GM21390 (cell line): ENCODE measurements around the gene PHLDA2.

Source experiments
- ATAC-seq: cut with Tn5 transposase; IDR thresholded peaks from one replicate; pipeline ENCODE4 v1.9.1; 2021; ENCODE audit not compliant: unreplicated experiment

PHLDA2 gene

DNA sequence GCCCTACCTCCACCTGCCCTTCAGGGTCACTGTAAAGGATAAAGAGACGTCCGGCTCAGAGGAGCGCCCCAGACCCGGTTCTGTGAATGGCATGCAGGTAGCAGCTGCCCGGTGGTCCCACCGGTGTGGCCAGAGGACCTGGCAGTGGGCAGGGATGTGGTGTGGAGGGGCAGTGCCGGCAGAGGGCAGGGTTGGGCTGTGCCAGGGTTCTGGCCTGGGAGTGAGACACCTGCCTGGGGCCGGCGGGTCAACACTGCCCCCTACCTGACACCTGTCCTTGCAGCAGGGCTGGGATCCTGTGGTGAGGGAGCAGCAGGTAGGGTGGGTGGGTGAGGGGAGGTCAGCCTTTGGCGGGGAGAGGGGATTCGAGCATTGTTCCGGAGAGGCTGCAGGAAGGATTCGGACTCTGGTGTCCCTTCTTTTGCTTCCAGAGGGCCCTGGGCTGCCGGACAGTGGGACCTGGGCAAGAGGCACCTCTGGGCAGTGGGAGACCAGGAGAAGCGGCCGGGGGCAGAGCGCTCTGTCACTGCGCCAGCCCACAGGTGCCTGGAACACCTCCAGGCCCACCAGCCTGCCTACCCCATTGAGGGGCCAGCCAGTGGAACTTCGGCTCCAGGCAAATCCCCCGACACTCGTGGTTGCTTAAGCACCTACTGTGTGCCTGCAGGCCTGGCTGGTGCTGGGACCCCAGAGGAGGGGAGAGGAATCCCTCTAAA is 1.6 kb upstream of the PHLDA2 start:
- no peak for ATAC-seq

- ATAC-seq, result no peak
These were observed 907 bp upstream of the PHLDA2 start for GRCh38 chr11:2929950-2930703.

DNA sequence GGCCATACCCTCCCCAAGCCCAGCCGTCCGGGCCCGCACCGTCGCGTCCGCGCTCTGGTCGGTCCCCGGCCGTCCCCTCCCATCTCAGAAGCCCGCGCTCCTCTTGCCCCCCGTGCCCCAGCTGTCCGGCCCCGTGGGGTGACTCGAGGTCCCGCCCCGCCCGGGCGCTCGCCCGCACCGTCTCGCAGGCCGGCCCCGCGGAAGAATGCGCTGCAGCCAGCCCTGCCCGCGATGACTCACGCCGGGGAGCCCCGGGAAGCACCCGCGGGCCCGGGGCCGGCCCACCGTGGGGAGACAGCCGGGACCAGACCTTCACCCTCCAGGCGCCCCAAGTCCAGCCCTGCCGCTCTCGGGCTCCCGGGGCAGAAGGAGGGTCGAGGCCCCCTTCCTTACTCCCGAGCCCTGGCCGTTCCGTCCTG is 320 bp upstream of the PHLDA2 start:
- no peak for ATAC-seq

DNA sequence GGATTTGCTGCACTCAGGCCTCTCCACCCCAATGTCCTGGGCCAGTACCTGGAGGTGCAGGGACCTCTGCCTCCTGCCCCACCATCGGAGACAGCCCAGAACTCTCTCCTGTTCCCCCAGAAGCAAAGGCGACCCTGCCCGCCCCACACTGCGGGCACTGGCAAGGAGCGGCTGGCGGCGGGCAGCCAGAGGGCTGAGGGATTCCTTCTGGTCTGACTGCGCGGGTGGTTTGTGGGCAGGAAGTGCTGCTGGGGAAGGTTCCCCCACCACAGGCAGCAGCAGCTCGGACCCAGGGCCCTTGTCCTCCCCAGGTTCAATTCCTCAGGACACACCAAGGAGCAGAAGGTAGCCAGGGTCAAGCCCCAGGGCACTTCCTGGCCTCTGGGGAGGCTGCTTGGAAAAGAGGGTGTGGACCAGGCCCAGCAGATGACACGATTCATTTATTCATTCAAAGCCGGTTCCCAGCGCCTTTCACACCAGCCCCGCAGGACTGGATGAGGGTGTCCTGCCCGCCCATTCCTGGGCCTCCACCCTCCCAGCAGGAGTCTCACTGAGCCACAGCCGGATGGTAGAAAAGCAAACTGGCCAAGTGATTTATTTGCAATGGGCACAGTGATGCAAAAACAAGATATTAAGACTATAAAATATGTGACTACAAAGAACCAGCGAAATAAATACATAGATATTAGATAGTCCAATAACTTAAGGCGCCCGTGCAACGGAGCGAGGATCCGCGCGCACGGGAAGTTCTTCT is 1.2 kb downstream of the PHLDA2 start:
- ATAC-seq, result no peak

DNA sequence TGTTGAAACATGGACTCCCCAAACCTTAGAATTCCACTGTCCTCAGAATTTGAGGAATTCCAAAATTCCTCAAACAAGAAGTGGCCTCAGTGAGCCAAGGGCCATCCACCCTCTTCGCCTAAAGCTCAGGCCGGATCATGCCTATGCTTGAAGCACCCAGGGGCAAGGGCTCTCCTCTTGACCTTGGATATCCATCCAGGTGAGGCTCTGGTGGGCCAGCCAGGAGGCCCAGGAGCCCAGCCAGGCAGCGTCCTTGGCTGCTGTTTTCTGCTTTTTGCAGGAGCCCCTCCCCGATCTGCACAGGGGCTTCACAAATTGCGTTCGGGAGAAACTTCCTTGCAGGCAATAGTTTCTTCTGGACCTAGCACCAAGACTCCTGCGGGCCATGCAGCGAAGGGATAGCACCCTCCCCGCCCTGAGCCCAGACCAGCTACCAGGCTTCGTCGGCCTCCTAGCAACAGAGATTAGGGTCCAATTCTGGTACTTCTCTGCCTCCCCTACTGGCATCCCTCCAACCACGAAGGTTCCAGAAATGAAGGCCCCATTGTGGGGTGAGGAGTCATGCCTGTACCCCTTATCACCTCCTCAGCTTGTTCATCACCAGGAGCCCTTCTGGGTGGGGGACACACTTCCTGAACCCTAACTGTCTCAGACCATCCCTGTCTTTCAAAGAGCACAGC is 2.0 kb downstream of the PHLDA2 start:
- no peak for ATAC-seq

- ATAC-seq, result no peak
These were observed 2.6 kb downstream of the PHLDA2 start for GRCh38 chr11:2926611-2927051.

DNA sequence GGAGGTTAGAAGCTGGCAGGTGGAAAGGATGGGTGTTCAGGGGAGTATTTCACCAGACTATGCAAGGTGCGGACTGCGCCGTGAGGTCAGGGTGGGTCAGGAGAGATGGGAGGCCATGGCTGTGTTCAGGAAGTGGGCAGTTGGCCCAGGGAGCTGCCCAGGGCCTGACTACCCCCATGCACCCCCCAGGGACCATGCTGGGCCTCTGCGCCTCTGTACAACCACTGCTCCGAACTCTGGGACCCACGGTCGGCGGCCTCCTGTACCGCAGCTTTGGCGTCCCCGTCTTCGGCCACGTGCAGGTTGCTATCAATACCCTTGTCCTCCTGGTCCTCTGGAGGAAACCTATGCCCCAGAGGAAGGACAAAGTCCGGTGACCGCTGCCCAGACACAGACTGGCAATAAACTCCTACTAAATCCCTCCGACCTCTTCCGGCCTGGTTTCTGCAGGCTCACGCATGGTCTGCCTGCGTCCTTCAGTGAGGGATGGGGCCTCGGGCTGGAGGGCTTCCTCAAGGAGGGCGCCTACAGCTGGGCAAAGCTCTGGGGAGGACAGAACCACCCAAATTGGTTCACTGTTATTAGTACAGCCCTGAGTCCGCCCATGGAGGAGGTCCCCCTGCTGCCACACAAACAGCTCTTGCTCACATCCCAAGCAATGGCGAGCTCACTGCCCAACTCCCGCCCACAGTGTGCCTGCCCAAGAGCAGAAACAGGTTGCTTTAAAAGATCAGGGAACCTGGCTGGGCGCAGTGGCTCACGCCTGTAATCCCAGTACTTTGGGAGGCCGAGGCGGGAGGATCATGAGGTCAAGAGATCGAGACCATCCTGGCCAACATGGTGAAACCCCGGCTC is 4.2 kb downstream of the PHLDA2 start:
- ATAC-seq, result no peak

DNA sequence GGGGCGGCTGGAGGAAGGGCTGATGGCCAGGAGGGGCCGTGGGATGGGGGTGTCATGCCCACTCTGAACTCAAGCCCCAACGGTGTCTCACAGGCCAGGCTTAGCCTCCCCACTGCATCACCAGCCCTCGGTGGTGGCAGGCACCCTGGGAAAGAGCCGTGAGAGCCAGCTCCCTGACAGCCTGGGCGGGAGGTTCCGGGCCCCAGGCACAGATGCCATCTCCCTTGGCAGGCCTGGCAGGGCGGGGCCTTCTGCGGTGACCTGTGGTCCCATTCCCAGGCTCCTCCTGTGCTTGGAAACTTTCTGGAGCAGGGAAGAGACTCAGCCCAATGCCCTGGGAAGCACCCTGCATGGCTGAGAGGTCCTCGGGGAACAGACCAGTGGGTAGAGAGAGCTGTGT is 4.8 kb downstream of the PHLDA2 start:
- no peak for ATAC-seq

GRCh38 chr11:2923446-2924375 is 5.5 kb downstream of the PHLDA2 start:
- no peak for ATAC-seq

DNA sequence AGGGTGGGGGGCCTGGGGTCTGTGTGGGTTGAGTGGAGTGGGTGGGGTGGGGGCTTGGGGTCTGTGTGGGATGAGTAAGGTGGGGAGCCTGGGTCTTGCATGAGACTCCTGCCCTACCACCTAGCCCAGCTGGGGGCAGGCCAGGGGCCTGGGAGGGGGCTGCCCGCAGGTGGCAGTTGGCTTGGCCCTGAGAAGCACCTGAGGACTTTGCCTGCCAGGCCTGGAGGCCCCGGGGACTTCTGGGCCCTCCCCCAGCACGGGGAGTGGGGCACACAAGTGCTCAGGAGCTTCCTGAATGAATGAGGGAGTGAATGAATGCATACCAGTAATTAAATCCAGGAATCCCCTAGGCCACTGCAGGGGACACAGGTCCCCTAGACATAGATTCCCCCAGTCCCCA is 6.6 kb downstream of the PHLDA2 start:
- ATAC-seq, result no peak

DNA sequence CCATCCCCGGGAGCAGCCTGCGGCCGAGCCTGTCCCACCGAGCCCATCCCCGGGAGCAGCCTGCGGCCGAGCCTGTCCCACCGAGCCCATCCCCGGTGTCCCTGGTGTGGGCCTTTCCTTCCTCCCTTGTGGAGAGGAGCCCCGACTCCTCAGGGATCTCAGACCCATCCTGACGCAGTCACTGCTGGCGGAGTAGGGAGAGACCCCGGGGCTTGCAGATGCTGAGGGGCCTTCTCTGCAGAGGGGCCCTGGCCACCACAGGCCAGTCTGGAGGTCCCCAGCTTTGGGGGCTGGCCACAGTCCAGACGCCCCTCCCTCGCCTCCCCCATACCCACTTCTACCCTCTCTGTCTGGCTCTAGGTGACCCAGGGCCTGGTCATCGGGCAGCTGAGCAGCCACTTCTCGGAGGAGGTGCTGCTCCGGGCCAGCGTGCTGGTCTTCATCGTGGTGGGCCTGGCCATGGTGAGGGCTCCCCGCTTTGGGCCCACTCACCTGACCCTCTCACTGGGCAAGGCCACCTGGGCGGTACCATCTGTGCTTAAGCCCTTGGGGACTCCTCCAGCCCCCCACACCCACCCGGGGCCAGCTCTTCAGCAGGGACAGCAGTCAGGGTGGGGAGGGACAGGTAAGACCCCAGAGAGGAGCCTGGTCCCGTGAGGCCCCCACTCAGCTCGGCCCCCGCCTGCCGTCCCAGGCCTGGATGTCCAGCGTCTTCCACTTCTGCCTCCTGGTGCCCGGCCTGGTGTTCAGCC is 7.3 kb downstream of the PHLDA2 start:
- no peak for ATAC-seq

GRCh38 chr11:2921261-2921660 is 8.0 kb downstream of the PHLDA2 start:
- ATAC-seq, result no peak

DNA sequence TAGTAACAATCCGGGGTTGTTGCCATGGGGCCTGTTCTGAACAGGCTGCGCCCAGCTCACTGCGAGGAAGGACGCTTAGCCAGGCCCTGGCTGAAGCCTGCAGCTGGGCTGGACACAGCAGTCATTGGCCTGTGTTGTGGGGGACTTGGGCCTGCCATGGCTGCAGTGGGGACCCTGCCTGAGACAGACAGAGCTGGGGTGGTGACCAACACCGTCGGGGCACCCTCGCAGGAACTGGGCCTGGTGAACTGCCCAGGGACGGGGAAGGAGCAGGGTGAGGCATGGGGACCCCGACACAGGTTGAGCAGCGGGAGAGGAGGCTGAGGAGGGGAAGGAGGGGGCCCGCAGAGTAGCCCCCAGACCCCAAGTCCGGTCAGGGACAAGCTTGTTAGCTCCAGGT is 8.9 kb downstream of the PHLDA2 start:
- no peak for ATAC-seq

GRCh38 chr11:2919837-2920236 is 9.4 kb downstream of the PHLDA2 start:
- ATAC-seq, result no peak

DNA sequence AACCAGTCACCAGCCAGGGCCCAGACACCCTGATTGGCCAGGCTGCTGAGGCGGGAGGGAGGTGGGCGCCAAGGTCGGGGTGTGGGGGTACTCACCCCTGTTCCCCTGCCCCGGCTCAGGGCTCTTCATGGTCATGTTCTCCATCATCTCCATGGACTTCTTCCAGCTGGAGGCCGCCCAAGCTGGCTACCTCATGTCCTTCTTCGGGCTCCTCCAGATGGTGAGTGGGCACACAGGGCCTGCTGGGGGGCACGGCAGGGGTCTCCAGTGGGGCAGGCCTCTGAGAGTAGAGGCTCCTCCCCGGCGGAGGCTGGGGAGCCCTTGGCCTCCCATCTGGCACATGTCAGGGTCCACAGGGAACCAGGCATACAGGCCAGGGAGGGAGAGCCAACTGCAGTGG is 10.0 kb downstream of the PHLDA2 start:
- ATAC-seq, result no peak

DNA sequence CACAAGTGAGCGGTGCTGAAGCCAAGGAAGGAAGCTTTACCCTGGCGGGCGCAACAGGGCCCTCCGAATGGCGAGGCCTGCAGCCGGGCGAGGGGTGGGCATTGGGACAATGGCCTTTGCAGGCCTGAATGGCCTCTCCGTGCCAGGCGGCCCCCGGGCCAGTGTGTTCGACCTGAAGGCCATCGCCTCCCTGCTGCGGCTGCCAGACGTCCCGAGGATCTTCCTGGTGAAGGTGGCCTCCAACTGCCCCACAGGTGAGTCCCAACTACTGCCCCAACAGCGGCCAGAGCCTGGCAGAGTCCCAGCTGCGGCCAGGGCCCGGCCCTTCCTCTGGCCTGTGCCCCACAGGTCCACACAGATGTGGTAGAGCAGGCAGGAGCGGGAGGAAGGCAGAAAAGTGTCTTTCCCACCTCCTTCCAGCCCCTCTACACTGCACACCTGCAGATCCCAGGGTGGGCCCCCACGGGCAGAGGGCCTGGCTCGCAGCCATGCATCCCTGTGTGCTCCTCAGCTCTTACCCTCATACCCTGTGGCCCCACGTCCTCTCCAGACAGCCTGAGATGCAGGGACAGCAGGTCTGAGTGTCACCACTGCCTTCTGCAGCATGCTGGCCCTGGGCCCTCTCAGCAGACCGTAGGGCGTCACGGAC is 11.3 kb downstream of the PHLDA2 start:
- no peak for ATAC-seq

- ATAC-seq, result no peak
These were observed 12.2 kb downstream of the PHLDA2 start for GRCh38 chr11:2916892-2917645.
